H9 (cell line): ENCODE measurements around the gene KMT2C. TPM values are rescaled to one million over a fixed set of nuclear protein-coding genes. Genes with fewer than 3 reads are reported as not detected.

Experiments
- DNase-seq: peaks from one replicate; pipeline ENCODE4 v3.0.0-alpha.2; 2017
- H2AFZ ChIP-seq: one replicate; pipeline ENCODE4 v1.6.1; 2013; ENCODE audit warnings: mild to moderate bottlenecking, low read length, control low read depth, moderate library complexity
- H2AK5ac ChIP-seq: 2 replicates; pipeline ENCODE4 v1.6.1; 2013; ENCODE audit warnings: low read length, control low read depth, mixed read lengths; ENCODE audit not compliant: insufficient read length
- H2BK120ac ChIP-seq: one replicate; pipeline ENCODE4 v1.6.1; 2013; ENCODE audit warnings: low read depth, mild to moderate bottlenecking, low read length, control low read depth, inconsistent platforms; ENCODE audit not compliant: poor library complexity, severe bottlenecking
- H2BK12ac ChIP-seq: 2 replicates; pipeline ENCODE4 v1.6.1; 2013; ENCODE audit warnings: low read length, control low read depth, mixed read lengths, low read depth; ENCODE audit not compliant: insufficient read length
- H2BK15ac ChIP-seq: 2 replicates; pipeline ENCODE4 v1.6.1; 2013; ENCODE audit warnings: low read depth, low read length, control low read depth
- H2BK20ac ChIP-seq: one replicate; pipeline ENCODE4 v1.6.1; 2013; ENCODE audit warnings: low read depth, mild to moderate bottlenecking, low read length, control low read depth, inconsistent platforms; ENCODE audit not compliant: poor library complexity, severe bottlenecking
- H2BK5ac ChIP-seq: 2 replicates; pipeline ENCODE4 v1.6.1; 2013; ENCODE audit warnings: low read length, control low read depth, mixed read lengths; ENCODE audit not compliant: insufficient read length
- H3K14ac ChIP-seq: 2 replicates; pipeline ENCODE4 v1.6.1; 2013; ENCODE audit warnings: low read length, control low read depth; ENCODE audit not compliant: insufficient read depth
- H3K18ac ChIP-seq: 2 replicates; pipeline ENCODE4 v1.6.1; 2013; ENCODE audit warnings: low read depth, mild to moderate bottlenecking, mixed read lengths, low read length, control low read depth; ENCODE audit not compliant: insufficient read length
- H3K23ac ChIP-seq: 2 replicates; pipeline ENCODE4 v1.6.1; 2013; ENCODE audit warnings: low read length, control low read depth, mixed read lengths, low read depth; ENCODE audit not compliant: insufficient read length
- H3K23me2 ChIP-seq: 2 replicates; pipeline ENCODE4 v1.6.1; 2013; ENCODE audit warnings: low read depth, mild to moderate bottlenecking, mixed read lengths, low read length, control low read depth; ENCODE audit not compliant: insufficient read length, poor library complexity, severe bottlenecking
- H3K27ac ChIP-seq: 2 replicates; pipeline ENCODE4 v1.5.1; 2013; ENCODE audit warnings: low read length, control low read depth, mixed read lengths, low read depth; ENCODE audit not compliant: insufficient read length
- H3K27me3 ChIP-seq: 2 replicates; pipeline ENCODE4 v1.6.1; 2013; ENCODE audit warnings: low read length, control low read depth, inconsistent platforms; ENCODE audit not compliant: insufficient read depth
- H3K4ac ChIP-seq: 2 replicates; pipeline ENCODE4 v1.6.1; 2013; ENCODE audit warnings: low read depth, mild to moderate bottlenecking, control low read depth, inconsistent platforms, low read length, moderate library complexity
- H3K4me1 ChIP-seq: 2 replicates; pipeline ENCODE4 v1.6.1; 2013; ENCODE audit warnings: low read length, control low read depth, inconsistent platforms; ENCODE audit not compliant: insufficient read depth
- H3K4me2 ChIP-seq: 2 replicates; pipeline ENCODE4 v1.6.1; 2013; ENCODE audit warnings: low read length, control low read depth, mixed read lengths; ENCODE audit not compliant: insufficient read length, insufficient read depth
- H3K56ac ChIP-seq: 2 replicates; pipeline ENCODE4 v1.6.1; 2013; ENCODE audit warnings: low read depth, mild to moderate bottlenecking, mixed read lengths, low read length, control low read depth; ENCODE audit not compliant: insufficient read length
- H3K79me1 ChIP-seq: 2 replicates; pipeline ENCODE4 v1.6.1; 2013; ENCODE audit warnings: low read depth, mild to moderate bottlenecking, moderate library complexity, low read length, control low read depth, inconsistent platforms; ENCODE audit not compliant: insufficient read depth, poor library complexity, severe bottlenecking
- H3K79me2 ChIP-seq: 2 replicates; pipeline ENCODE4 v1.6.1; 2013; ENCODE audit warnings: low read length, control low read depth, inconsistent platforms; ENCODE audit not compliant: insufficient read depth
- H3K9ac ChIP-seq: 2 replicates; pipeline ENCODE4 v1.6.1; 2013; ENCODE audit warnings: low read length, control low read depth, mixed read lengths; ENCODE audit not compliant: insufficient read length; ENCODE audit errors: extremely low read depth
- H3K9me3 ChIP-seq: one replicate; pipeline ENCODE4 v1.6.1; 2013; ENCODE audit warnings: low read depth, low read length, inconsistent platforms; ENCODE audit not compliant: control insufficient read depth
- H3T11ph ChIP-seq: one replicate; pipeline ENCODE4 v1.6.1; 2013; ENCODE audit warnings: mild to moderate bottlenecking, low read length, control low read depth, inconsistent platforms
- H4K20me1 ChIP-seq: one replicate; pipeline ENCODE4 v1.6.1; 2013; ENCODE audit not compliant: control insufficient read depth, insufficient read length, insufficient read depth
- H4K5ac ChIP-seq: 2 replicates; pipeline ENCODE4 v1.6.1; 2013; ENCODE audit warnings: low read depth, mild to moderate bottlenecking, mixed read lengths, low read length, control low read depth; ENCODE audit not compliant: insufficient read length
- H4K8ac ChIP-seq: replicated peaks from 2 replicates; pipeline ENCODE4 v1.6.1; 2013; ENCODE audit warnings: low read length, control low read depth, mixed read lengths, low read depth; ENCODE audit not compliant: insufficient read length
- H4K91ac ChIP-seq: 2 replicates; pipeline ENCODE4 v1.6.1; 2013; ENCODE audit warnings: low read depth, mild to moderate bottlenecking, moderate library complexity, mixed read lengths, low read length, control low read depth; ENCODE audit not compliant: insufficient read length
- H3K27ac Mint-ChIP-seq, 3 experiments: 2 replicates in 2 of 3; 3 replicates in 1 of 3; pipeline ENCODE4 v1.8.0; 2020 to 2021; ENCODE audit warnings: mixed read lengths in 3 of 3, mild to moderate bottlenecking in 1 of 3, moderate library complexity in 1 of 3
- H3K27me3 Mint-ChIP-seq: 2 replicates; pipeline ENCODE4 v1.8.0; 2021; ENCODE audit warnings: low read depth, mild to moderate bottlenecking, moderate library complexity, mixed read lengths
- H3K36me3 Mint-ChIP-seq, 3 experiments: 2 replicates in 2 of 3; 3 replicates in 1 of 3; pipeline ENCODE4 v1.8.0; 2020 to 2021; ENCODE audit warnings: low read depth in 3 of 3, mixed read lengths in 3 of 3; ENCODE audit not compliant: insufficient read depth in 1 of 3
- H3K4me1 Mint-ChIP-seq, 2 experiments: 2 replicates each; pipeline ENCODE4 v1.8.0; 2020; ENCODE audit warnings: mixed read lengths in 2 of 2
- H3K4me3 Mint-ChIP-seq, 2 experiments: 2 replicates in 1 of 2; 3 replicates in 1 of 2; pipeline ENCODE4 v1.8.0; 2020 to 2021; ENCODE audit warnings: mild to moderate bottlenecking in 2 of 2, mixed read lengths in 2 of 2, moderate library complexity in 1 of 2
- H3K9me3 Mint-ChIP-seq, 2 experiments: 2 replicates in 1 of 2; 3 replicates in 1 of 2; pipeline ENCODE4 v1.8.0; 2020; ENCODE audit warnings: mild to moderate bottlenecking in 2 of 2, mixed read lengths in 2 of 2, moderate library complexity in 1 of 2
- CTCF ChIP-seq: fragments of 200-600 bp; sonication (generic); conservative IDR thresholded peaks from 3 replicates; pipeline ENCODE4 v1.8.0; 2021; ENCODE audit warnings: antibody characterized with exemption, mild to moderate bottlenecking
- WGBS: extraction: QIAGEN DNeasy Blood & Tissue Kit; methylation state at CpG from one replicate; pipeline ENCODE4 v1.1.7; 2013; ENCODE audit warnings: missing lambda C conversion rate, low lambda C conversion rate, mixed read lengths; ENCODE audit not compliant: insufficient read length; ENCODE audit errors: extremely low coverage; 5-methylcytosine and 5-hydroxymethylcytosine counted together
- total RNA-seq: library from RNA; stranded (reverse); gene quantifications from 2 replicates; pipeline ENCODE4 v1.2.1, GENCODE V29; 2021

Gene KMT2C
- total RNA-seq, 1 experiment from 2014 or later, result 32.2 TPM

- Histone ChIP-seq H3K4me2 (no peak overlapping the region), H4K5ac (no peak overlapping the region), H2AFZ (no peak overlapping the region), H3K14ac (no peak overlapping the region), H3K79me2 (no peaks in the 10 kb centered on the region), H2BK20ac (no peak overlapping the region), H4K8ac (no peak overlapping the region), H3K23me2 (no peaks in the 10 kb centered on the region), H3K9me3 (no peaks in the 10 kb centered on the region), H2BK15ac (no peak overlapping the region), H3K56ac (no peak overlapping the region), H3K9ac (no peak overlapping the region), H2BK5ac (no peak overlapping the region), H4K91ac (no peak overlapping the region), H3K27ac (no peak overlapping the region), H3K4ac (no peak overlapping the region), H3K4me1 (no peaks in the 10 kb centered on the region), H3K79me1 (no peaks in the 10 kb centered on the region), H3T11ph (no peak overlapping the region), H3K23ac (no peak overlapping the region), H3K27me3 (no peaks in the 10 kb centered on the region), H3K18ac (no peak overlapping the region), H2BK12ac (no peak overlapping the region), H2AK5ac (no peak overlapping the region), H2BK120ac (no peak overlapping the region), H4K20me1 (no peaks in the 10 kb centered on the region)
- no peak for TF ChIP-seq CTCF
- no CpG with 5 or more reads among the region's 4 CpGs for WGBS
- no peak overlapping the region; a peak in 1 of 7 replicates for H3K27ac Mint-ChIP-seq
- H3K36me3 Mint-ChIP-seq, result peaks cover 23 to 63% (median 55%) of the 10 kb centered on the region in 3 experiments; a peak in 6 of 7 replicates
- DNase-seq, result no peak
- H3K9me3 Mint-ChIP-seq, result no peaks in the 10 kb centered on the region
- H3K4me3 Mint-ChIP-seq, result no peak overlapping the region
- peaks cover 6 to 12% of the 10 kb centered on the region in 2 experiments; a peak in 3 of 4 replicates for H3K4me1 Mint-ChIP-seq
- H3K27me3 Mint-ChIP-seq, result no peaks in the 10 kb centered on the region
Measured at GRCh38 chr7:152140067-152140466, 295.7 kb downstream of the KMT2C start.
